CD4-positive, alpha-beta memory T cell (primary cell): ENCODE results near the gene STX5. TPM values are rescaled to one million over a fixed set of nuclear protein-coding genes. Genes with fewer than 3 reads are reported as not detected.
"Not testable (repeated sequence)": the region's sequence is repeated elsewhere in the genome, so short reads cannot be mapped to it uniquely, and the experiment has no call there.

ENCODE experiments used
- CTCF ChIA-PET: fragments of 350-600 bp; sonication (Branson Sonifier 250); formaldehyde crosslinking; loops from one replicate; lab custom pipeline; 2021; ENCODE audit warnings: inconsistent platforms; ENCODE audit not compliant: partially characterized antibody; lab: Charles Lee
- POLR2A ChIA-PET: fragments of 350-600 bp; sonication (Branson Sonifier 250); formaldehyde crosslinking; loops from one replicate; lab custom pipeline; 2021; ENCODE audit not compliant: partially characterized antibody; lab: Charles Lee
- DNase-seq, 5 donors: peaks; one replicate each; pipeline versions ENCODE4 v3.0.0 to v3.0.0-alpha.2; 2020 to 2022; ENCODE audit warnings: mixed read lengths in 1 of 5
- H3K27ac ChIP-seq: one replicate; pipeline ENCODE4 v1.7.0; 2013; ENCODE audit warnings: low read depth, low read length
- H3K27me3 ChIP-seq: 2 replicates; pipeline ENCODE4 v1.7.0; 2013; ENCODE audit warnings: mild to moderate bottlenecking, low read length, moderate library complexity; ENCODE audit not compliant: insufficient read depth
- H3K36me3 ChIP-seq: 2 replicates; pipeline ENCODE4 v1.7.0; 2013; ENCODE audit warnings: mild to moderate bottlenecking, low read length, moderate library complexity; ENCODE audit not compliant: insufficient read depth
- H3K4me1 ChIP-seq: 2 replicates; pipeline ENCODE4 v1.7.0; 2013; ENCODE audit warnings: mild to moderate bottlenecking, low read length, moderate library complexity; ENCODE audit not compliant: insufficient read depth
- H3K4me3 ChIP-seq, 2 donors: one replicate each; pipeline ENCODE4 v1.7.0; 2013; ENCODE audit warnings: low read length in 2 of 2, mild to moderate bottlenecking in 1 of 2
- H3K9me3 ChIP-seq, 2 donors: one replicate each; pipeline ENCODE4 v1.7.0; 2013; ENCODE audit warnings: low read length in 2 of 2, control low read depth in 1 of 2; ENCODE audit not compliant: control insufficient read depth in 1 of 2
- H3K27ac Mint-ChIP-seq, 7 donors: one replicate each; pipeline ENCODE4 v1.8.0; 2020 to 2021; ENCODE audit warnings: mixed read lengths in 7 of 7, mild to moderate bottlenecking in 6 of 7, inconsistent platforms in 3 of 7, moderate library complexity in 3 of 7
- H3K27me3 Mint-ChIP-seq, 2 donors: one replicate each; pipeline ENCODE4 v1.8.0; 2020 to 2021; ENCODE audit warnings: mixed read lengths in 2 of 2
- H3K36me3 Mint-ChIP-seq, 2 donors: one replicate each; pipeline ENCODE4 v1.8.0; 2020 to 2021; ENCODE audit warnings: mixed read lengths in 2 of 2, inconsistent platforms in 1 of 2, mild to moderate bottlenecking in 1 of 2
- H3K4me1 Mint-ChIP-seq, 4 donors: one replicate each; pipeline ENCODE4 v1.8.0; 2020 to 2021; ENCODE audit warnings: mixed read lengths in 4 of 4, mild to moderate bottlenecking in 1 of 4
- H3K4me3 Mint-ChIP-seq, 8 donors: one replicate each; pipeline ENCODE4 v1.8.0; 2020 to 2021; ENCODE audit warnings: mixed read lengths in 8 of 8, mild to moderate bottlenecking in 7 of 8, moderate library complexity in 6 of 8, inconsistent platforms in 3 of 8
- H3K9me3 Mint-ChIP-seq, 8 donors: one replicate each; pipeline ENCODE4 v1.8.0; 2020 to 2021; ENCODE audit warnings: mixed read lengths in 8 of 8, mild to moderate bottlenecking in 5 of 8, inconsistent platforms in 3 of 8, moderate library complexity in 1 of 8
- intact Hi-C: fragments of 100-400 bp; cut with micrococcal nuclease; formaldehyde crosslinking; loops from one replicate; pipeline ENCODE4 v1.15.1; 2023
- polyA plus RNA-seq, 2 donors: library from polyadenylated mRNA; unstranded; fragments of 300-500 nt; fragmentation: Illumina TruSeq; gene quantifications; one replicate each; pipeline ENCODE4 v1.2.3, GENCODE V29; 2021
- total RNA-seq, 2 experiments: library from RNA; stranded (reverse); gene quantifications; one replicate each; pipeline ENCODE4 v1.2.3, GENCODE V29; 2021

The STX5 gene
- total and polyA plus RNA-seq, 4 experiments from 2014 or later: 30.4 to 67.9 (median 48.9) TPM

- intact Hi-C loops: loop anchor here (1.0 kb wide), 1 partner anchor 13 kb away; no protein-coding TSS in a partner anchor
Measured at GRCh38 chr11:62842171-62842741, 10.4 kb upstream of the STX5 start.

GRCh38 chr11:62841361-62842170 lies 9.7 kb upstream of the STX5 start:
- H3K4me1 ChIP-seq: peaks cover 32% of the 10 kb centered on the region
- H3K4me3 ChIP-seq: peak overlapping the region; percentile 74 to 86
- ChIA-PET POLR2A (interaction anchor here (0.6 to 13.8 kb wide), 76 partner anchors 9 to 1937 kb away, joined by 3 to 801 read pairs (median 6); partner anchors contain the start of genes B3GAT3, BAD, BSCL2 and C11orf98), CTCF (interaction anchor here (2.7 to 3.0 kb wide), 2 partner anchors 13 to 55 kb away, joined by 9 to 27 read pairs; partner anchors contain the start of gene TMEM179B)
- peak; percentile 88 to 92 (median 90) for DNase-seq
- H3K27me3 ChIP-seq: no peaks in the 10 kb centered on the region
- peak overlapping the region; percentile 98 for H3K27ac ChIP-seq
- H3K9me3 ChIP-seq: no peaks in the 10 kb centered on the region
- Mint-ChIP-seq H3K27ac (no peak overlapping the region), H3K9me3 (peaks cover 0 to 7% (median 0%) of the 10 kb centered on the region in 8 donors), H3K36me3 (peaks cover 6 to 16% of the 10 kb centered on the region in 2 donors), H3K4me1 (peaks cover 10 to 34% (median 21%) of the 10 kb centered on the region in 4 donors), H3K4me3 (no peak overlapping the region), H3K27me3 (no peaks in the 10 kb centered on the region)
- intact Hi-C loops: loop anchor here (1.0 to 2.0 kb wide), 4 partner anchors 14 to 133 kb away; partner anchors contain the start of gene HNRNPUL2
- H3K36me3 ChIP-seq: peaks cover 1% of the 10 kb centered on the region

More at GRCh38 chr11:62842171-62842741, 10.4 kb upstream of the STX5 start:
- Histone ChIP-seq H3K36me3 (no peaks in the 10 kb centered on the region), H3K4me3 (peak overlapping the region; percentile 74 to 86), H3K9me3 (no peaks in the 10 kb centered on the region), H3K4me1 (peaks cover 32% of the 10 kb centered on the region), H3K27me3 (no peaks in the 10 kb centered on the region), H3K27ac (peak overlapping the region; percentile 98)
- peaks cover 10 to 32% (median 21%) of the 10 kb centered on the region in 4 donors for H3K4me1 Mint-ChIP-seq
- no peaks in the 10 kb centered on the region for H3K27me3 Mint-ChIP-seq
- ChIA-PET CTCF (interaction anchor here (0.8 to 3.0 kb wide), 5 partner anchors 12 to 56 kb away, joined by 3 to 9 read pairs (median 4); no protein-coding TSS in a partner anchor), POLR2A (interaction anchor here (0.8 to 13.8 kb wide), 51 partner anchors 10 to 1365 kb away, joined by 3 to 801 read pairs (median 8); partner anchors contain the start of genes B3GAT3, BSCL2, C11orf98 and CSKMT)
- H3K9me3 Mint-ChIP-seq: peaks cover 0 to 7% (median 0%) of the 10 kb centered on the region in 8 donors
- DNase-seq: peak in 2 of 5 donors; percentile 9 to 33
- H3K4me3 Mint-ChIP-seq: no peak overlapping the region
- no peak overlapping the region for H3K27ac Mint-ChIP-seq
- peaks cover 4 to 15% of the 10 kb centered on the region in 2 donors for H3K36me3 Mint-ChIP-seq

GRCh38 chr11:62840721-62841360 lies 9.0 kb upstream of the STX5 start:
- not testable (repeated sequence) for H3K27ac Mint-ChIP-seq, H3K9me3 ChIP-seq, H3K27me3 ChIP-seq, H3K27me3 Mint-ChIP-seq, H3K36me3 ChIP-seq, H3K9me3 Mint-ChIP-seq, H3K4me3 Mint-ChIP-seq
- peak in 1 of 5 donors; percentile 92 for DNase-seq
- peaks cover 32% of the 10 kb centered on the region for H3K4me1 ChIP-seq
- peak overlapping the region; percentile 98 for H3K27ac ChIP-seq
- intact Hi-C loops: loop anchor here (1.0 to 2.0 kb wide), 4 partner anchors 40 to 132 kb away; partner anchors contain the start of genes HNRNPUL2 and TMEM179B
- POLR2A ChIA-PET: interaction anchor here (0.6 to 13.8 kb wide), 77 partner anchors 8 to 1938 kb away, joined by 3 to 801 read pairs (median 6); partner anchors contain the start of genes B3GAT3, BAD, BSCL2 and C11orf98
- peaks cover 8 to 22% of the 10 kb centered on the region in 2 donors for H3K36me3 Mint-ChIP-seq
- H3K4me3 ChIP-seq: peak overlapping the region in 1 of 2 donors; percentile 86
- peaks cover 10 to 38% (median 22%) of the 10 kb centered on the region in 4 donors for H3K4me1 Mint-ChIP-seq
- CTCF ChIA-PET: interaction anchor here (2.7 to 3.0 kb wide), 2 partner anchors 14 to 54 kb away, joined by 9 to 27 read pairs; partner anchors contain the start of gene TMEM179B

GRCh38 chr11:62839050-62839945 lies 7.4 kb upstream of the STX5 start, which contains the start of gene WDR74:
WDR74 (minus strand) TSS chr11:62839590; CDS start chr11:62839570, 20 bp downstream.
- H3K36me3 Mint-ChIP-seq: peaks cover 15 to 36% of the 10 kb centered on the region in 2 donors
- H3K4me1 ChIP-seq: peaks cover 32% of the 10 kb centered on the region
- H3K27ac ChIP-seq: peak within 1 kb of the TSS; percentile 98
- no peaks in the 10 kb centered on the region for H3K27me3 Mint-ChIP-seq
- no peak within 1 kb of the TSS for H3K27ac Mint-ChIP-seq
- H3K4me3 ChIP-seq: peak within 1 kb of the TSS; percentile 86 to 87
- peaks cover 21% of the 10 kb centered on the region for H3K36me3 ChIP-seq
- no peaks in the 10 kb centered on the region for H3K27me3 ChIP-seq
- peak; percentile 90 to 96 (median 93) for DNase-seq
- POLR2A ChIA-PET: interaction anchor here (0.5 to 13.8 kb wide), 40 partner anchors 7 to 1478 kb away, joined by 3 to 801 read pairs (median 12); partner anchors contain the start of genes B3GAT3, BSCL2, C11orf98 and CSKMT
- CTCF ChIA-PET: interaction anchor here (1.1 to 3.0 kb wide), 3 partner anchors 16 to 53 kb away, joined by 3 to 27 read pairs (median 9); partner anchors contain the start of gene TMEM179B
- peak within 1 kb of the TSS in 2 of 8 donors; percentile 42 to 45 for H3K4me3 Mint-ChIP-seq
- H3K9me3 Mint-ChIP-seq: peaks cover 0 to 7% (median 0%) of the 10 kb centered on the region in 8 donors
- intact Hi-C loops: loop anchor here (1.0 kb wide), 2 partner anchors 8 to 34 kb away; partner anchors contain the start of gene NXF1
- H3K4me1 Mint-ChIP-seq: peaks cover 13 to 45% (median 28%) of the 10 kb centered on the region in 4 donors
- no peaks in the 10 kb centered on the region for H3K9me3 ChIP-seq

- peaks cover 24% of the 10 kb centered on the region for H3K36me3 ChIP-seq
- H3K36me3 Mint-ChIP-seq: peaks cover 15 to 56% of the 10 kb centered on the region in 2 donors
- ChIA-PET POLR2A (interaction anchor here (0.8 to 13.8 kb wide), 5 partner anchors 9 to 244 kb away, joined by 3 to 801 read pairs (median 3); partner anchors contain the start of genes NXF1, TMEM179B, TMEM223 and TUT1), CTCF (no interaction called here)
- no peaks in the 10 kb centered on the region for H3K27me3 ChIP-seq
- intact Hi-C loops: no loop called here
- no peak overlapping the region for H3K4me3 ChIP-seq
- H3K9me3 ChIP-seq: no peaks in the 10 kb centered on the region
- peaks cover 0 to 2% (median 0%) of the 10 kb centered on the region in 8 donors for H3K9me3 Mint-ChIP-seq
- DNase-seq: no peak
- H3K4me3 Mint-ChIP-seq: peak overlapping the region in 1 of 8 donors; percentile 32
- peaks cover 23 to 66% (median 44%) of the 10 kb centered on the region in 4 donors for H3K4me1 Mint-ChIP-seq
- H3K27me3 Mint-ChIP-seq: no peaks in the 10 kb centered on the region
- peak overlapping the region in 4 of 7 donors; percentile 17 to 79 (median 38) for H3K27ac Mint-ChIP-seq
- no peak overlapping the region for H3K27ac ChIP-seq
- peaks cover 39% of the 10 kb centered on the region for H3K4me1 ChIP-seq
Measured at GRCh38 chr11:62835336-62835735, 3.5 kb upstream of the STX5 start.
